ENCODE data around the gene PLD2. TPM values are rescaled to one million over a fixed set of nuclear protein-coding genes. Genes with fewer than 3 reads are reported as not detected.
"Not testable (repeated sequence)": the region's sequence is repeated elsewhere in the genome, so short reads cannot be mapped to it uniquely, and the experiment has no call there.

The PLD2 gene
- total and polyA plus RNA-seq, 5 experiments from 2014 or later: 1.1 to 27.9 (median 1.9) TPM

DNA sequence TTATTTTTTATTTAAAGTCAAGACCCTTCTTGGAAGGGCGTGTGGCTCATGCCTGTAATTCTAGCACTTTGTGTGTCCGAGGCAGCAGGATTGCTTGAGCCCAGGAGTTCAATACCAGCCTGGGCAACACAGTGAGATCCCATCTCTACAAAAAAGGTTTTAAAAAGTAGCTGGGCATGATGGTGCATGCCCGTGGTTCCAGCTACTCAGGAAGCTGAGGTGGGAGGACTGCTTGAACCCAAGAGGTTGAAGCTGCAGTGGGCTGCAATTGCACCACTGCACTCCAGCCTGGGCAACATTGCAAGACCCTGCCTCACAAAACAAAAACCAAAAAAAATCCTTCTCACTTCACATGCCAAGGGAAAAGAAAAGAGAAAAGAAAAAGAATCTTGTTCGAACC, 55.8 kb downstream of the PLD2 start:
- POLR2A ChIA-PET: no interaction called here
- no peaks in the 10 kb centered on the region for H3K27me3 Mint-ChIP-seq
- H3K4me3 Mint-ChIP-seq: no peak overlapping the region
- no peak for DNase-seq
- H3K27ac Mint-ChIP-seq: peak overlapping the region in 1 of 10 donors; percentile 24
- no peaks in the 10 kb centered on the region for H3K9me3 Mint-ChIP-seq
- H3K4me1 Mint-ChIP-seq: peaks cover 2 to 9% (median 6%) of the 10 kb centered on the region in 4 donors
- peaks cover 4 to 17% (median 9%) of the 10 kb centered on the region in 3 donors for H3K36me3 Mint-ChIP-seq
- no peak for ATAC-seq

DNA sequence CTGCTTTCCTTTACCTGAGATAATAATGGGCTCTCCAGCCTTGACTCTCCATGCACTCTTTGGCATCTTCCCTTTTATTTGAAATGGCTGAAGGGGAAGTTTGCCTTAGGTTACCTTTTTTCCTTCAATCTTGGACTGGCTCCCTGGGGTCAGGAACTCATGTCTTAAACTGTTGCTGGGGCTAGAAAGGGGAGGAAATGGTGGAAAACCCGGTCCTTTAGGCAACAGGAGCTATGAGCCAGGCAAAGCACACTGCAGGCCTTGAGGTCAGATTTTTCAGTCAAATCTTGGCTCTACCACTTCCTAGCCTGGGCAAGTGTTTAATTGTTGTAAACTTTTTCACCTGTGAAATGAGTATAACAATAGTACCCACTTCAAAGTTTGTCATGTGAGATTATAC, 56.4 kb downstream of the PLD2 start:
- H3K36me3 Mint-ChIP-seq: peaks cover 4 to 17% (median 9%) of the 10 kb centered on the region in 3 donors
- no peak overlapping the region for H3K4me3 Mint-ChIP-seq
- peaks cover 0 to 10% (median 7%) of the 10 kb centered on the region in 4 donors for H3K4me1 Mint-ChIP-seq
- ATAC-seq (no peak), DNase-seq (no peak)
- POLR2A ChIA-PET: no interaction called here
- no peaks in the 10 kb centered on the region for H3K9me3 Mint-ChIP-seq
- H3K27me3 Mint-ChIP-seq: no peaks in the 10 kb centered on the region
- no peak overlapping the region for H3K27ac Mint-ChIP-seq

- ATAC-seq, H3K4me3 Mint-ChIP-seq, H3K9me3 Mint-ChIP-seq, DNase-seq, POLR2A ChIA-PET, H3K27me3 Mint-ChIP-seq, H3K4me1 Mint-ChIP-seq, H3K27ac Mint-ChIP-seq: not testable (repeated sequence)
- peaks cover 0 to 20% (median 0%) of the 10 kb centered on the region in 3 donors for H3K36me3 Mint-ChIP-seq
Observed at GRCh38 chr17:4867535-4867934, 60.6 kb downstream of the PLD2 start.

GRCh38 chr17:4869058-4869998, 62.4 kb downstream of the PLD2 start:
- H3K9me3 Mint-ChIP-seq, H3K27ac Mint-ChIP-seq, H3K4me3 Mint-ChIP-seq, POLR2A ChIA-PET, H3K27me3 Mint-ChIP-seq, DNase-seq, ATAC-seq: not testable (repeated sequence)
- H3K36me3 Mint-ChIP-seq: peaks cover 0 to 25% (median 0%) of the 10 kb centered on the region in 3 donors
- peaks cover 0 to 15% (median 10%) of the 10 kb centered on the region in 4 donors for H3K4me1 Mint-ChIP-seq

GRCh38 chr17:4870855-4871254, 63.9 kb downstream of the PLD2 start:
- ATAC-seq (no peak), DNase-seq (no peak)
- H3K36me3 Mint-ChIP-seq: peaks cover 0 to 24% (median 0%) of the 10 kb centered on the region in 3 donors
- peaks cover 0 to 15% (median 10%) of the 10 kb centered on the region in 4 donors for H3K4me1 Mint-ChIP-seq
- H3K4me3 Mint-ChIP-seq: no peak overlapping the region
- H3K9me3 Mint-ChIP-seq: no peaks in the 10 kb centered on the region
- no peak overlapping the region for H3K27ac Mint-ChIP-seq
- H3K27me3 Mint-ChIP-seq: no peaks in the 10 kb centered on the region
- POLR2A ChIA-PET: no interaction called here

DNA sequence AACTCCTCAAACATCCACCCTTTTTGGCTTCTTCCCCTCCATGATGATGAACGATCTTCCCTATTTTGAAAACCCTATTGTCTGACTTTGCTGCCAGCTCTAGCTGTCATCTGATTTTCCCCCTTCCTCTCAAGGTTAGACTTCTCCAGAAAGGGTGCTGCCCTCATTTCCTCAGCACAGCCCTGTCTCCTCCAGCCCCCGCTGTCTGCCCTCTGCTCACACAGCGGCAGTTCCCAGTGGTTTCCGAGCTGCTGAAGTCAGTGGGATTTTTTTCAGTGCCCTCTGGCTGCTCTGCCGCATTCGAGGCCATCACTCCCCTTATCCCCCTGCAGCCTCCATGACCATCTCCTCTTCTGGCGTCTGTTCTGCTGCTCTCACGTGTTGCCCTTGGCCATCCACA, 65.8 kb downstream of the PLD2 start:
- no peak overlapping the region for H3K27ac Mint-ChIP-seq

More for the DNA sequence above, 65.8 kb downstream of the PLD2 start:
- POLR2A ChIA-PET: no interaction called here
- Mint-ChIP-seq H3K36me3 (peaks cover 0 to 28% (median 0%) of the 10 kb centered on the region in 3 donors), H3K9me3 (no peaks in the 10 kb centered on the region), H3K4me3 (no peak overlapping the region), H3K4me1 (peaks cover 0 to 15% (median 11%) of the 10 kb centered on the region in 4 donors), H3K27me3 (no peaks in the 10 kb centered on the region)
- ATAC-seq (no peak), DNase-seq (no peak)

Other genes with a start within 250 kb of the PLD2 start
- not detected for gene GGT6, start 246.6 kb upstream of the PLD2 start, total RNA-seq
- gene GGT6, start 246.6 kb upstream of the PLD2 start, polyA plus RNA-seq: not detected
- gene SMTNL2, start 222.6 kb upstream of the PLD2 start, total RNA-seq: not detected
- gene SMTNL2, start 222.6 kb upstream of the PLD2 start, polyA plus RNA-seq: not detected
- under 1 TPM; 0.60 TPM for gene ALOX15, start 165.5 kb upstream of the PLD2 start, total RNA-seq
- gene ALOX15, start 165.5 kb upstream of the PLD2 start, polyA plus RNA-seq: not detected
- 10 to 100 TPM; 70.6 to 71.3 TPM for gene PELP1, start 103.0 kb upstream of the PLD2 start, total RNA-seq
- gene PELP1, start 103.0 kb upstream of the PLD2 start, polyA plus RNA-seq: 10 to 100 TPM in 2 of 3 donors, 1 to 10 TPM in 1; 8.9 to 13.3 (median 12.1) TPM
- 100 to 1,000 TPM; 402 to 413 TPM for gene ARRB2, start 96.5 kb upstream of the PLD2 start, total RNA-seq
- gene ARRB2, start 96.5 kb upstream of the PLD2 start, polyA plus RNA-seq: 10 to 100 TPM; 47.0 to 60.5 (median 49.4) TPM
- 10 to 100 TPM; 31.1 to 32.7 TPM for gene MED11, start 75.7 kb upstream of the PLD2 start, total RNA-seq
- 10 to 100 TPM; 37.2 to 81.1 (median 38.9) TPM for gene MED11, start 75.7 kb upstream of the PLD2 start, polyA plus RNA-seq
- under 1 TPM; 0.38 to 0.47 TPM for gene ZMYND15, start 67.3 kb upstream of the PLD2 start, total RNA-seq
- gene ZMYND15, start 67.3 kb upstream of the PLD2 start, polyA plus RNA-seq: under 1 TPM in 1 of 3 donors, not detected in 2; 0.10 TPM
- 1 to 10 TPM; 5.5 to 5.6 TPM for gene CXCL16, start 67.2 kb upstream of the PLD2 start, total RNA-seq
- gene CXCL16, start 67.2 kb upstream of the PLD2 start, polyA plus RNA-seq: 1 to 10 TPM; 2.2 to 5.9 (median 2.5) TPM
- gene TM4SF5, start 35.3 kb upstream of the PLD2 start, total RNA-seq: not detected
- gene TM4SF5, start 35.3 kb upstream of the PLD2 start, polyA plus RNA-seq: not detected
- gene VMO1, start 20.8 kb upstream of the PLD2 start, total RNA-seq: under 1 TPM in 1 of 2 experiments, not detected in 1; 0.60 TPM
- not detected for gene VMO1, start 20.8 kb upstream of the PLD2 start, polyA plus RNA-seq
- gene GLTPD2, start 18.2 kb upstream of the PLD2 start, total RNA-seq: not detected
- gene GLTPD2, start 18.2 kb upstream of the PLD2 start, polyA plus RNA-seq: under 1 TPM; 0.36 to 0.39 (median 0.39) TPM
- gene PSMB6, start 11.0 kb upstream of the PLD2 start, total RNA-seq: 10 to 100 TPM; 56.5 to 61.6 TPM
- 100 to 1,000 TPM; 211 to 282 (median 256) TPM for gene PSMB6, start 11.0 kb upstream of the PLD2 start, polyA plus RNA-seq
- 100 to 1,000 TPM; 110 to 117 TPM for gene MINK1, start 26.2 kb downstream of the PLD2 start, total RNA-seq
- 10 to 100 TPM in 1 of 3 donors, 1 to 10 TPM in 2; 4.1 to 12.9 (median 8.1) TPM for gene MINK1, start 26.2 kb downstream of the PLD2 start, polyA plus RNA-seq
- gene C17orf107, start 92.4 kb downstream of the PLD2 start, total RNA-seq: 1 to 10 TPM; 5.7 TPM
- gene C17orf107, start 92.4 kb downstream of the PLD2 start, polyA plus RNA-seq: 1 to 10 TPM; 1.5 to 1.8 (median 1.6) TPM
- gene CHRNE, start 95.9 kb downstream of the PLD2 start, total RNA-seq: 1 to 10 TPM in 1 of 2 experiments, under 1 TPM in 1; 0.94 to 1.3 TPM
- under 1 TPM; 0.19 to 0.58 (median 0.20) TPM for gene CHRNE, start 95.9 kb downstream of the PLD2 start, polyA plus RNA-seq
- gene GP1BA, start 125.1 kb downstream of the PLD2 start, total RNA-seq: not detected
- gene GP1BA, start 125.1 kb downstream of the PLD2 start, polyA plus RNA-seq: under 1 TPM in 2 of 3 donors, not detected in 1; 0.08 to 0.13 TPM
- 10 to 100 TPM; 42.5 to 45.0 TPM for gene SLC25A11, start 132.9 kb downstream of the PLD2 start, total RNA-seq
- 10 to 100 TPM; 75.3 to 78.6 (median 77.6) TPM for gene SLC25A11, start 132.9 kb downstream of the PLD2 start, polyA plus RNA-seq
- gene RNF167, start 133.1 kb downstream of the PLD2 start, total RNA-seq: 100 to 1,000 TPM; 143 to 145 TPM
- gene RNF167, start 133.1 kb downstream of the PLD2 start, polyA plus RNA-seq: 10 to 100 TPM; 30.3 to 50.0 (median 32.2) TPM
- gene PFN1, start 141.4 kb downstream of the PLD2 start, total RNA-seq: 100 to 1,000 TPM; 486 to 497 TPM
- gene PFN1, start 141.4 kb downstream of the PLD2 start, polyA plus RNA-seq: 1,000 to 10,000 TPM; 1,824 to 2,067 (median 1,870) TPM
- 10 to 100 TPM; 35.2 to 36.7 TPM for gene ENO3, start 144.0 kb downstream of the PLD2 start, total RNA-seq
- gene ENO3, start 144.0 kb downstream of the PLD2 start, polyA plus RNA-seq: 1 to 10 TPM; 1.5 to 3.0 (median 1.8) TPM
- gene SPAG7, start 160.7 kb downstream of the PLD2 start, total RNA-seq: 10 to 100 TPM; 50.5 to 52.6 TPM
- 100 to 1,000 TPM; 122 to 131 (median 129) TPM for gene SPAG7, start 160.7 kb downstream of the PLD2 start, polyA plus RNA-seq
- 10 to 100 TPM; 56.1 to 58.7 TPM for gene CAMTA2, start 180.5 kb downstream of the PLD2 start, total RNA-seq
- gene CAMTA2, start 180.5 kb downstream of the PLD2 start, polyA plus RNA-seq: 10 to 100 TPM in 1 of 3 donors, 1 to 10 TPM in 2; 4.1 to 18.9 (median 6.3) TPM
- under 1 TPM in 1 of 2 experiments, not detected in 1; 0.26 TPM for gene INCA1, start 190.4 kb downstream of the PLD2 start, total RNA-seq
- gene INCA1, start 190.4 kb downstream of the PLD2 start, polyA plus RNA-seq: under 1 TPM in 1 of 3 donors, not detected in 2; 0.23 TPM
- 10 to 100 TPM; 20.8 to 21.1 TPM for gene KIF1C, start 190.8 kb downstream of the PLD2 start, total RNA-seq
- gene KIF1C, start 190.8 kb downstream of the PLD2 start, polyA plus RNA-seq: 1 to 10 TPM; 2.6 to 3.0 (median 3.0) TPM
- under 1 TPM in 1 of 2 experiments, not detected in 1; 0.25 TPM for gene SLC52A1, start 228.3 kb downstream of the PLD2 start, total RNA-seq
- not detected for gene SLC52A1, start 228.3 kb downstream of the PLD2 start, polyA plus RNA-seq

All from naive thymus-derived CD8-positive, alpha-beta T cell (primary cell).